ENCODE data around the gene CSMD2.

Gene CSMD2

GRCh38 chr1:34065498-34065897, 99.5 kb downstream of the CSMD2 start:
- H3K9ac ChIP-seq (ENCODE audit: low read depth, low read length): no peak overlapping the region
- TF ChIP-seq EZH2 (IDR thresholded peaks at IDR 0.05; ENCODE audit: borderline replicate concordance, low read depth, low read length, severe bottlenecking): no peak
- TF ChIP-seq CTCF (IDR thresholded peaks at IDR 0.05; ENCODE audit: borderline replicate concordance, extremely low read depth, low read length, poor library complexity, severe bottlenecking): no peak
- H3K36me3 ChIP-seq (ENCODE audit: insufficient read depth, low read length): no peaks in the 10 kb centered on the region
- no peak overlapping the region for H3K27ac ChIP-seq (ENCODE audit: low read length)
- H3K4me3 ChIP-seq (ENCODE audit: low read depth in 1 of 2, low read length in 2 of 2): no peak overlapping the region
- H3K9me3 ChIP-seq (ENCODE audit: insufficient read depth, low read length, severe bottlenecking): no peaks in the 10 kb centered on the region
- H3K27me3 ChIP-seq (ENCODE audit: insufficient read depth, low read length, poor library complexity): peaks cover 3% of the 10 kb centered on the region
- no peaks in the 10 kb centered on the region for H4K20me1 ChIP-seq (ENCODE audit: insufficient read depth, low read length)
- no peak for ATAC-seq (ENCODE audit: insufficient read depth, low read depth)
- no peaks in the 10 kb centered on the region for H3K79me2 ChIP-seq (ENCODE audit: insufficient read depth, low read length)
- DNase-seq: no peak
- H2AFZ ChIP-seq (ENCODE audit: low read depth, low read length): no peak overlapping the region
- H3K4me2 ChIP-seq (ENCODE audit: insufficient read depth, low read length): no peak overlapping the region
- no peaks in the 10 kb centered on the region for H3K4me1 ChIP-seq (ENCODE audit: insufficient read depth, low read length)

- H2AFZ ChIP-seq (ENCODE audit: low read depth, low read length): no peak overlapping the region
- TF ChIP-seq CTCF (IDR thresholded peaks at IDR 0.05; ENCODE audit: borderline replicate concordance, extremely low read depth, low read length, poor library complexity, severe bottlenecking) (no peak), EZH2 (IDR thresholded peaks at IDR 0.05; ENCODE audit: borderline replicate concordance, low read depth, low read length, severe bottlenecking) (no peak)
- no peak overlapping the region for H3K27ac ChIP-seq (ENCODE audit: low read length)
- no peak for DNase-seq
- H3K27me3 ChIP-seq (ENCODE audit: insufficient read depth, low read length, poor library complexity): no peaks in the 10 kb centered on the region
- no peak overlapping the region for H3K9ac ChIP-seq (ENCODE audit: low read depth, low read length)
- no peaks in the 10 kb centered on the region for H3K79me2 ChIP-seq (ENCODE audit: insufficient read depth, low read length)
- H3K36me3 ChIP-seq (ENCODE audit: insufficient read depth, low read length): no peaks in the 10 kb centered on the region
- H4K20me1 ChIP-seq (ENCODE audit: insufficient read depth, low read length): no peaks in the 10 kb centered on the region
- no peak overlapping the region for H3K4me2 ChIP-seq (ENCODE audit: insufficient read depth, low read length)
- no peaks in the 10 kb centered on the region for H3K4me1 ChIP-seq (ENCODE audit: insufficient read depth, low read length)
- no peak overlapping the region for H3K4me3 ChIP-seq (ENCODE audit: low read depth in 1 of 2, low read length in 2 of 2)
- H3K9me3 ChIP-seq (ENCODE audit: insufficient read depth, low read length, severe bottlenecking): no peaks in the 10 kb centered on the region
- no peak for ATAC-seq (ENCODE audit: insufficient read depth, low read depth)
Observed at GRCh38 chr1:34060901-34061415, 104.1 kb downstream of the CSMD2 start.

- no peaks in the 10 kb centered on the region for H3K27me3 ChIP-seq (ENCODE audit: insufficient read depth, low read length, poor library complexity)
- DNase-seq (no peak), ATAC-seq (ENCODE audit: insufficient read depth, low read depth) (no peak)
- H4K20me1 ChIP-seq (ENCODE audit: insufficient read depth, low read length): no peaks in the 10 kb centered on the region
- H3K4me2 ChIP-seq (ENCODE audit: insufficient read depth, low read length): no peak overlapping the region
- no peak for TF ChIP-seq CTCF (IDR thresholded peaks at IDR 0.05; ENCODE audit: borderline replicate concordance, extremely low read depth, low read length, poor library complexity, severe bottlenecking)
- no peak for TF ChIP-seq EZH2 (IDR thresholded peaks at IDR 0.05; ENCODE audit: borderline replicate concordance, low read depth, low read length, severe bottlenecking)
- H3K9ac ChIP-seq (ENCODE audit: low read depth, low read length): no peak overlapping the region
- H3K27ac ChIP-seq (ENCODE audit: low read length): no peak overlapping the region
- H2AFZ ChIP-seq (ENCODE audit: low read depth, low read length): no peak overlapping the region
- H3K9me3 ChIP-seq (ENCODE audit: insufficient read depth, low read length, severe bottlenecking): no peaks in the 10 kb centered on the region
- no peaks in the 10 kb centered on the region for H3K4me1 ChIP-seq (ENCODE audit: insufficient read depth, low read length)
- no peaks in the 10 kb centered on the region for H3K79me2 ChIP-seq (ENCODE audit: insufficient read depth, low read length)
- H3K4me3 ChIP-seq (ENCODE audit: low read depth in 1 of 2, low read length in 2 of 2): no peak overlapping the region
- no peaks in the 10 kb centered on the region for H3K36me3 ChIP-seq (ENCODE audit: insufficient read depth, low read length)
Observed at GRCh38 chr1:34060187-34060730, 104.8 kb downstream of the CSMD2 start.
